C4-2B (cell line): ENCODE results near the gene SLC6A1.

ENCODE experiments used
- CTCF ChIP-seq: fragments of 450-650 bp; conservative IDR thresholded peaks from 2 replicates; pipeline ENCODE4 v1.5.1; 2017; ENCODE audit warnings: mild to moderate bottlenecking
- ZFX ChIP-seq: fragments of 450-650 bp; IDR thresholded peaks from 2 replicates; pipeline ENCODE4 v1.6.1; 2017

- TF ChIP-seq CTCF (no peak), ZFX (no peak)
Measured at GRCh38 chr3:11001020-11001657, 8.6 kb downstream of the SLC6A1 start.
